Ammon's horn (tissue), 1 donor: ENCODE data around the gene THRB.
"Not testable (repeated sequence)": the region's sequence is repeated elsewhere in the genome, so short reads cannot be mapped to it uniquely, and the experiment has no call there.

Experiments used
- DNase-seq: peaks from one replicate; pipeline ENCODE4 v3.0.0-alpha.2; 2016; ENCODE audit warnings: low spot score

The THRB gene

DNA sequence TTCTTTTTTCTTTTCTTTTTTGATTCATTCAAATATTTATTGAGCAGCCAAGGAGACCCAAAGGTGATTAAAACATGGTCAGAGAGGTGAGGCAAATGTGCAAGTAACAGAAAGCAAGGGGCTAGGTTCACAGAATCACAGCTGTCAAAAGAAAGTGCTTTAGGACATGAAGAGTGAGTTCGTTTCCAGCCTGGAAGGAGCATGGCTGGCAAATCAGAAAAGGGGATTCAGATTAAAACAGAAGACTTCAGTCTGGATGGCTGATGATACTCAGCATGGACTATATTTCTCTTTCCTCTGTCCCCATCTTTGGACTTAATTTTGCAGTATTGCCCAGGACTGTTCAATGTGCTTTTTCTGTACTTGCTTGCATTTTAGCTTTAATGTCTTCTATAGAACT is 398.4 kb downstream of the THRB start:
- no peak for DNase-seq

DNA sequence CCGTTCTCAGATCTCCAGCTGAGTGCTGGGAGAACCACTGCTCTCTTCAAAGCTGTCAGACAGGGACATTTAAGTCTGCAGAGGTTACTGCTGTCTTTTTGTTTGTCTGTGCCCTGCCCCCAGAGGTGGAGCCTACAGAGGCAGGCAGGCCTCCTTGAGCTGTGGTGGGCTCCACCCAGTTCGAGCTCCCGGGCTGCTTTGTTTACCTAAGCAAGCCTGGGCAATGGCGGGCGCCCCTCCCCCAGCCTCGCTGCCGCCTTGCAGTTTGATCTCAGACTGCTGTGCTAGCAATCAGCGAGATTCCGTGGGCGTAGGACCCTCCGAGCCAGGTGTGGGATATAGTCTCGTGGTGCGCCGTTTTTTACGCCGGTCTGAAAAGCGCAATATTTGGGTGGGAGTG is 399.8 kb downstream of the THRB start:
- not testable (repeated sequence) for DNase-seq

DNA sequence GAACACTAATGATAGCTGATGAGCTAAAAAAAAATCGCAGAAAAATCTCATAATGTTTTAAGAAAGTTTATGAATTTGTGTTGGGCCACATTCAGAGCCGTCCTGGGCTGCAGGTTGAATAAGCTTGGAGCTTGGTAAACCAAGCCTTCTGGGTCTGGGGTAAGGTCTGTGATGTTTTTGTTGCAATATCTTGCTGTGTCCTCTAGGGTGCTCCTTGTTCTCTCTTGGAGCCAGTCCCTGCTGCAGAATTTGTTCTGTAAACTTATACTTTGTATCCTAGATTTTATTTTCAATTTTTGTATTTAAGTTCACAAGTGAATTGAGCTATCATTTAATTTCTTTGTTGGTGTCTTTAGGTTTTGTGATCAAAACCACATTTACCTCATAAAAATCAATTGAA is 405.9 kb downstream of the THRB start:
- no peak for DNase-seq

DNA sequence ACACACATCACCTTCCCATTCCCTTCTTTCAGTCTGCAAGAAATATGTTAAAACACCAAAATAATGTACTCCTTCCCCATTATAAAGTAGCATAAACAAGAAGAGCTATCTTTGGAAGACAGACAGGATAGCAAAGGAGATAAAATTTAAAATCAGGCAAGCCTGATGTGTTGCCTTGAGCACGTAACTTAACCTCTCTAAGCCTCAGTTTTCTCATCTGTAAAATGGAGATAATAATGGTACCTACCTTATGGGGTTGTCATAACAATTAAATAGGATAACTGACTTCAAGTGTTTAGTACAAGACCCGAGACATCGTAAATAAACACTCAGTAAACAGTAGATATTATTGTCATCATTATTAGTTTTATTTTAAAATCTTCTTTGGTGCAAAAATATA is 407.2 kb downstream of the THRB start:
- DNase-seq: no peak

DNA sequence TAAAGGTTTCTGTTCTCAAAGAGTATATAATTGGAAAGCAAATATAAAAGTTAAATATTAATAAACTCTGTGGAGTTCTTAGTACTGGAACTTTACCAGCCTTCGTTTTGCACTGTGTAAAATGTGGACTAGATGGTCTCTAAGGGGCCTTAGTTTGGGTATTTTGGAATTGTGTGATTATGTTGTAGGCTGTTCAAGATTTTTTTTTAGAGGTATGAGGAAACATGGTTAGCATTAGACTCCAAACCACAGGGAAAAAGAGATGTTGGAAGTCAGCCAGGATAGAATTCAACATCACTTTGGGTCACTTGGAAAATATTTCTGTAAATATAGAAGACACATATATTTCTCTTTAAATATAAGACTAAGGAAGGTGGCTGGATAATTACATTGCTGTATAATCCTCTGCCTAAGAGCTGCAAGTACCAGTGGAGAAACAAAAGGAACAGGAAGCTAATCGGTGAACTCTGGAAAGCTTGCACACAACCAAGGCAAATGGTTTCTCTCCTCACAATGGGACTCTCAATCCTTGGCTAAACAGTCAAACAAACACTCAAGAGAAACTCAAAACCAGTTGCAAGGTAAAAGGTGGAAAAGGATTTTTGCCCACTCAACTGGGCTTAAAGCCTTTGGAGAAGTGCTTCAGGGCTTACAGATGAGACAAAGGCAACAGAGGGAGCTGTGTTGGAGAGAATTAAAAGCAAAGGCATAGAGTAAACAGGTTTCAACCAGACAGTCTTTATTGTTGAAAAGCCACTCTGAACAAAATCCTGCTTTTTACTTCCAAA is 407.8 kb downstream of the THRB start:
- DNase-seq: no peak

DNA sequence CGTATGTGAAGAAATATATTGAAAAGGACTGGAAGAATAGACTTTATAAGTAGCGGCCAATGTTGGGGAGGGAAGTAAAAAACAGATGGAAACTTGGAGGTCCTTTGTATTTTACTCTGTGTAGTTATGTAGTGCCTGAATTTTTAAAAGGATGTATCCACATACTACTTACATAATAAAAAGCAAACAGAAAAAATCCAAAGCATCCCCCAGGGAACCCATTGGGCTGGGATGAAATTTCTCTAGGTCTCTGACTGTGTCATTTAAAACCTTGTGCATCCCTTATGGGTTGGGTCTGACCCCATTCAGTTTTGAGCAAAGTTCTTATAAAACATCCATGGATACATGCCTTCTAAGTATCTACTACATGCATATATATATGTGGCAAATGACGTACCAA is 408.4 kb downstream of the THRB start:
- DNase-seq: no peak

DNA sequence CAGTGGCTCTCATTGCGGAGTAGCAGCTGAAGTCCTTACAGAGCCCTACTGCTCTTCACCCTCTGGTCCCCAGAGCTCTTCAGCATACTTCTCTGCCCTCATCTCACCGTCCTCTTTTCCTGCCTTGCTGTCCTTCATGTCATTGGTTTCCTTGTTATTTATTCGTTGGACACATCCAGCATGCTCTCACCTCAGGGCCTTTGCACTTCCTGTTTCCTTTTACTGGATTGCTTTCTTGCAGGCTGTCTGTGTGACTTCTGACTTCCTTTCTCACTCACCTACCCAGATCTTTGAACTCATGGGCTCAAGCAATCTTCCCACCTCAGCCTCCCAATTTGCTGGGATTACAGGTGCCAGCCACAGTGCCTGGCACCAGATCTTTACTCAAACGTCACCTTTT is 422.5 kb downstream of the THRB start:
- DNase-seq: no peak

DNA sequence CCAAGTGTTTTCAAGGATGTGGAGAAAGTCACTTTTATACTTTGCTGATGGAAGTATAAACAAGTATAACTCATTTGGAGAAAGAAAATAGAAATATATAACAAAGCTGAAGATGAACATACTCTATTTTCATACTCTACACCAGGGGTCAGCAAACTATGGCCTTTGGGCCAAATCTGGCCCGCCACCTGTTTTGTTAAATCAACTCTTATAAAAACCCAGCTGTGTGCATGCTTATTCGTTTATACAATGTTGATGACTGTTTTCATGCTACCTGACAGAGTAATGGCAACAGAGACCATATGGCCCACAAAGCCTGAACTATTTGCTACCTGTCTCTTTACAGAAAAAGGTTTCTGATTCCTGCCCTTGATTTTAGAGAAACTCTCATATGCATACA is 425.6 kb downstream of the THRB start:
- no peak for DNase-seq

DNA sequence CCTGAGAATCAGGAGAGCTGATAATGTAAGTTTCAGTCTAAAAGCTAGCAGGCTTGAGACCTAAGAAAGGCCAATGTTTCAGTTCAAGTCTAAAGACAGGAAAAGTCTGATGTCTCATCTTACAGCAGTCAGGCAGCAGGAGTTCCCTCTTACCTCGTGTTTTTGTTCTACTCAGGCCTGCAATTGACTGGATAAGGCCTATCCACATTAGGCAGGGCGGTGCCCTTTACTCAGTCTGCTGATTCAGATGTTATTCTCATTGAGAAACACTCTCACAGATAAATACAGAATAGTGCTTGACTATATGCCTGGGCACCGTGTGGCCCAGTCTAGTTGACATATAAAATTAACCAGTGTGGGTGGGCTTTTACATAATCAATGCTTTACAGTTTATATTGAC is 427.2 kb downstream of the THRB start:
- no peak for DNase-seq
